Neural progenitor cell (in vitro differentiated cells): ENCODE data around the gene IRF9. TPM values are rescaled to one million over a fixed set of nuclear protein-coding genes. Genes with fewer than 3 reads are reported as not detected.

Source experiments
- DNase-seq: peaks from one replicate; pipeline ENCODE4 v3.0.0-alpha.2; 2016; ENCODE audit warnings: low spot score
- H2AFZ ChIP-seq: fragments of 200-600 bp; sonication (generic); replicated peaks from 2 replicates; pipeline ENCODE4 v1.6.1; 2016; ENCODE audit warnings: antibody characterized with exemption
- H3F3A ChIP-seq: fragments of 200-600 bp; sonication (generic); 2 replicates; pipeline ENCODE4 v1.6.1; 2016; ENCODE audit warnings: antibody characterized with exemption, low read depth
- H3K27ac ChIP-seq: fragments of 200-600 bp; sonication (generic); 2 replicates; pipeline ENCODE4 v1.5.1; 2016; ENCODE audit warnings: mild to moderate bottlenecking
- H3K27me3 ChIP-seq: fragments of 200-600 bp; sonication (generic); 2 replicates; pipeline ENCODE4 v1.6.1; 2016; ENCODE audit warnings: mild to moderate bottlenecking, moderate library complexity
- H3K36me3 ChIP-seq: fragments of 200-600 bp; sonication (generic); 2 replicates; pipeline ENCODE4 v1.5.1; 2016
- H3K4me1 ChIP-seq: fragments of 200-600 bp; sonication (generic); 2 replicates; pipeline ENCODE4 v1.6.1; 2016; ENCODE audit warnings: mixed run types
- H3K4me2 ChIP-seq: fragments of 200-600 bp; sonication (generic); 2 replicates; pipeline ENCODE4 v1.6.1; 2016
- H3K4me3 ChIP-seq: fragments of 200-600 bp; sonication (generic); 2 replicates; pipeline ENCODE4 v1.5.1; 2016
- H3K79me2 ChIP-seq: fragments of 200-600 bp; sonication (generic); 2 replicates; pipeline ENCODE4 v1.6.1; 2016; ENCODE audit warnings: low read depth
- H3K9ac ChIP-seq: fragments of 200-600 bp; sonication (generic); 2 replicates; pipeline ENCODE4 v1.6.1; 2016
- H3K9me3 ChIP-seq: fragments of 200-600 bp; sonication (generic); 2 replicates; pipeline ENCODE4 v1.5.1; 2016; ENCODE audit warnings: low read depth
- H4K20me1 ChIP-seq: fragments of 200-600 bp; sonication (generic); 2 replicates; pipeline ENCODE4 v1.6.1; 2016; ENCODE audit warnings: low read depth
- H3K27ac Mint-ChIP-seq: 3 replicates; pipeline ENCODE4 v1.8.0; 2021; ENCODE audit warnings: mixed read lengths
- H3K27me3 Mint-ChIP-seq: 2 replicates; pipeline ENCODE4 v1.8.0; 2022; ENCODE audit warnings: low read depth, mild to moderate bottlenecking, inconsistent platforms, moderate library complexity, mixed read lengths; ENCODE audit not compliant: insufficient read depth
- H3K36me3 Mint-ChIP-seq: 3 replicates; pipeline ENCODE4 v1.8.0; 2021; ENCODE audit warnings: mixed read lengths
- H3K4me1 Mint-ChIP-seq: 3 replicates; pipeline ENCODE4 v1.8.0; 2021; ENCODE audit warnings: mixed read lengths
- H3K4me3 Mint-ChIP-seq: 3 replicates; pipeline ENCODE4 v1.8.0; 2021; ENCODE audit warnings: mild to moderate bottlenecking, moderate library complexity, mixed read lengths
- H3K9me3 Mint-ChIP-seq: 3 replicates; pipeline ENCODE4 v1.8.0; 2020; ENCODE audit warnings: mixed read lengths
- EZH2 ChIP-seq: fragments of 200-600 bp; sonication (generic); IDR thresholded peaks from 2 replicates; pipeline ENCODE4 v1.6.1; 2017; ENCODE audit warnings: antibody characterized with exemption, mild to moderate bottlenecking, moderate library complexity
- EZH2phosphoT487 ChIP-seq: fragments of 200-600 bp; sonication (generic); IDR thresholded peaks from 2 replicates; pipeline ENCODE4 v1.6.1; 2017; ENCODE audit warnings: antibody characterized with exemption
- total RNA-seq: library from RNA; depleted of rRNA; stranded (reverse); fragments of >200 nt; gene quantifications from 2 replicates; pipeline ENCODE4 v1.2.3, GENCODE V29; 2015; ENCODE audit warnings: low replicate concordance
- TF ChIP-seq, protein P1 (sequence below): fragments of 200-600 bp; sonication (generic); IDR thresholded peaks from 2 replicates; pipeline ENCODE4 v1.5.1; 2017; ENCODE audit warnings: antibody characterized with exemption, mild to moderate bottlenecking

IRF9 gene
- total RNA-seq, 1 donor from 2014 or later = 9.7 TPM

DNA sequence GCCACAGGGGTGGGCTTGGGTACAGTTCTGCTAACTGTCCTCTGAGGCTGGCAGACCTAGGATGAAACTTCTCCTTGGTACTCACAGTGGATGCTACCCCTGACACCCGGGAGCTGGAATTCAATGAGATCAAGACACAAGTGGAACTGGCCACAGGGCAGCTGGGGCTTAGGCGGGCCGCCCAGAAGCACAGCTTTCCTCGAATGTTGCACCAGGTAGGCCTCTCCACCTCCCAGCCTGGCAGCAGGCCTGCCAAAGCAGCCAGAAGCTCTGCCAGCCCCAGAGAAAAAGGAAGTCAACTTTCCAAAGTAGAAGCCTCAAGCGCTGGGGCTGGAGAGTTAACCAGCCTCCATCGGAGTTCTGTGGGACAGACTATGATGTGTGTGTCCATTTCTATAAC lies 43.9 kb upstream of the IRF9 start:
- Histone ChIP-seq H3K4me1 (peaks cover 6% of the 10 kb centered on the region), H4K20me1 (no peaks in the 10 kb centered on the region), H3K9ac (no peak overlapping the region), H3F3A (peaks cover 19% of the 10 kb centered on the region), H3K4me2 (no peak overlapping the region), H3K79me2 (peaks cover 13% of the 10 kb centered on the region), H3K27me3 (no peaks in the 10 kb centered on the region), H3K4me3 (no peak overlapping the region), H2AFZ (no peak overlapping the region), H3K36me3 (no peaks in the 10 kb centered on the region), H3K9me3 (no peaks in the 10 kb centered on the region), H3K27ac (no peak overlapping the region)
- TF ChIP-seq, protein P1, sequence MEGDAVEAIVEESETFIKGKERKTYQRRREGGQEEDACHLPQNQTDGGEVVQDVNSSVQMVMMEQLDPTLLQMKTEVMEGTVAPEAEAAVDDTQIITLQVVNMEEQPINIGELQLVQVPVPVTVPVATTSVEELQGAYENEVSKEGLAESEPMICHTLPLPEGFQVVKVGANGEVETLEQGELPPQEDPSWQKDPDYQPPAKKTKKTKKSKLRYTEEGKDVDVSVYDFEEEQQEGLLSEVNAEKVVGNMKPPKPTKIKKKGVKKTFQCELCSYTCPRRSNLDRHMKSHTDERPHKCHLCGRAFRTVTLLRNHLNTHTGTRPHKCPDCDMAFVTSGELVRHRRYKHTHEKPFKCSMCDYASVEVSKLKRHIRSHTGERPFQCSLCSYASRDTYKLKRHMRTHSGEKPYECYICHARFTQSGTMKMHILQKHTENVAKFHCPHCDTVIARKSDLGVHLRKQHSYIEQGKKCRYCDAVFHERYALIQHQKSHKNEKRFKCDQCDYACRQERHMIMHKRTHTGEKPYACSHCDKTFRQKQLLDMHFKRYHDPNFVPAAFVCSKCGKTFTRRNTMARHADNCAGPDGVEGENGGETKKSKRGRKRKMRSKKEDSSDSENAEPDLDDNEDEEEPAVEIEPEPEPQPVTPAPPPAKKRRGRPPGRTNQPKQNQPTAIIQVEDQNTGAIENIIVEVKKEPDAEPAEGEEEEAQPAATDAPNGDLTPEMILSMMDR = no peak
- no peak for TF ChIP-seq EZH2
- no peak for TF ChIP-seq EZH2phosphoT487
- Mint-ChIP-seq H3K4me1 (peaks cover 15% of the 10 kb centered on the region), H3K27me3 (peaks cover 3% of the 10 kb centered on the region), H3K36me3 (peaks cover 12% of the 10 kb centered on the region), H3K27ac (no peak overlapping the region), H3K4me3 (peak overlapping the region; percentile 94), H3K9me3 (no peaks in the 10 kb centered on the region)
- no peak for DNase-seq

DNA sequence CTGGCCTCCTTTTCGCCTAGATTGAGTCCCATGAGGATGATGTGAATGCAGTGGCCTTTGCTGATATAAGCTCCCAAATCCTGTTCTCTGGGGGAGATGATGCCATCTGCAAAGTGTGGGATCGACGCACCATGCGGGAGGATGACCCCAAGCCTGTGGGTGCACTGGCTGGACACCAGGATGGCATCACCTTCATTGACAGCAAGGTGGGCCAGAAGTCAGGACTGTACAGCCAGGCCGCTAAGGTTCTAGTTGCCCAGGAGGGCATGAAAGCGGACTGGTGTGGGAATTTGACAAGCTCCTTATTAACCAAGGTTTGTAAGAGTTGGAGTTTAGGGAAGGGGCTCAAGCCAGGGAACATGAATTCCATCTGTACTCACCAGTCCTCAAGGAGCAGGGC lies 41.4 kb upstream of the IRF9 start:
- no peak overlapping the region for H3K27ac ChIP-seq
- Mint-ChIP-seq H3K27ac (no peak overlapping the region), H3K4me1 (peaks cover 15% of the 10 kb centered on the region), H3K9me3 (no peaks in the 10 kb centered on the region), H3K27me3 (no peaks in the 10 kb centered on the region), H3K36me3 (peaks cover 12% of the 10 kb centered on the region), H3K4me3 (no peak overlapping the region)
- no peak for DNase-seq
- H3K79me2 ChIP-seq = peaks cover 13% of the 10 kb centered on the region
- no peaks in the 10 kb centered on the region for H4K20me1 ChIP-seq
- H3K4me2 ChIP-seq = no peak overlapping the region
- no peak overlapping the region for H3K9ac ChIP-seq
- no peaks in the 10 kb centered on the region for H3K27me3 ChIP-seq
- no peak overlapping the region for H3K4me3 ChIP-seq
- no peak for TF ChIP-seq EZH2
- TF ChIP-seq, protein P1 = no peak
- TF ChIP-seq EZH2phosphoT487 = no peak
- H3F3A ChIP-seq = peaks cover 6% of the 10 kb centered on the region
- H3K4me1 ChIP-seq = peaks cover 6% of the 10 kb centered on the region
- H3K36me3 ChIP-seq = no peaks in the 10 kb centered on the region
- H3K9me3 ChIP-seq = no peaks in the 10 kb centered on the region
- H2AFZ ChIP-seq = no peak overlapping the region

DNA sequence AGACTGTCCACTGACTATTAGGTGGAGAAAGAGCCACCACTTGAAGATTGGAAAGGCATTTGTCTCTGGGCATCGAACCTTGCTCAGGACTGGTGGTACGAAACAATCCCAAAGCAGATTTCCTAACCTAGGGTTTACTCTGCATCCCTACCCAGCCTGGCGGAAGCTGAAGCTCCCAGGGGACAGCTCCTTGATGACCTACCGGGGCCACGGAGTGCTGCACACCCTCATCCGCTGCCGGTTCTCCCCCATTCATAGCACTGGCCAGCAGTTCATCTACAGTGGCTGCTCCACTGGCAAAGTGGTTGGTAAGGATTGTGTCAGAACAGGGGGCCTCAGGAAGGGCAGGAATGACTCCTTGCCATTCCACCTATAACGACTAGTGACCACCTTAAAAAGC lies 39.9 kb upstream of the IRF9 start:
- Histone ChIP-seq H3K79me2 (peaks cover 4% of the 10 kb centered on the region), H3K27ac (no peak overlapping the region), H3K4me3 (no peak overlapping the region), H3K27me3 (no peaks in the 10 kb centered on the region), H2AFZ (no peak overlapping the region), H3K9me3 (no peaks in the 10 kb centered on the region), H3K9ac (no peak overlapping the region), H4K20me1 (no peaks in the 10 kb centered on the region), H3K36me3 (no peaks in the 10 kb centered on the region), H3K4me1 (peaks cover under 1% of the 10 kb centered on the region), H3F3A (no peaks in the 10 kb centered on the region), H3K4me2 (no peak overlapping the region)
- TF ChIP-seq, protein P1 = no peak
- no peak for TF ChIP-seq EZH2
- TF ChIP-seq EZH2phosphoT487 = no peak
- Mint-ChIP-seq H3K27ac (no peak overlapping the region), H3K36me3 (peaks cover 12% of the 10 kb centered on the region), H3K9me3 (no peaks in the 10 kb centered on the region), H3K27me3 (no peaks in the 10 kb centered on the region), H3K4me3 (no peak overlapping the region), H3K4me1 (peaks cover 5% of the 10 kb centered on the region)
- no peak for DNase-seq
